GM11168 (cell line): ENCODE data around the gene HAPLN1.

Source experiments
- in situ Hi-C: fragments of 300-500 bp; cut with MboI; formaldehyde crosslinking; loops from one replicate; pipeline ENCODE4 v1.12.0; 2022; ENCODE audit warnings: low sequenced_read_pairs; ENCODE audit not compliant: unreplicated experiment

HAPLN1 gene

DNA sequence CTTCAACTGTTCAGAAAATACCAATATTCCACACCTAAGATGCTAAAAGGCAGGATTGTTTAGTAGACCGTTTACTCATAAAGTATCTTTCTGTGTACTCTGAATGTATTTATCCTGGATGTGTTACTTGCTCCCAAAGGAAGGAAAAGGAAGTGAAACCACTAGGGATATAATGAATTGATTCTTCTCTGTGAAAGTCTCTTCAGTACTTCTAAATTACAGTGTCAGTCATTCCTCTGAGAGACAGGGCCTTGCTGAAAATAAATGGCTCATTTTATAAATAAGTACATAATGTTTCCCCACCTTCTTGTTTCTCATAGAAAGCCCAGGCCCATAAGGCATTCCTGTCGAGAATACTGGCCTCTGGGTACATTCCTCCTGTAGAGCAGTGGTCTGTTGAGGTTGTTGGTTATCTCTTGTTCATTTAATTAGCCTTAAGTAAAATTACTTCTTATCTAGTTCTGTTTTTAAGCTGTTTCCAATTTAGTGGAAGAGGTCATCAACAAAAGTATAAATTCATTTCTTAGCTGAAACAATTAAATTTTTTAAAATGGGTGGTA lies 1.6 kb downstream of the HAPLN1 start:
- in situ Hi-C loops: no loop called here

DNA sequence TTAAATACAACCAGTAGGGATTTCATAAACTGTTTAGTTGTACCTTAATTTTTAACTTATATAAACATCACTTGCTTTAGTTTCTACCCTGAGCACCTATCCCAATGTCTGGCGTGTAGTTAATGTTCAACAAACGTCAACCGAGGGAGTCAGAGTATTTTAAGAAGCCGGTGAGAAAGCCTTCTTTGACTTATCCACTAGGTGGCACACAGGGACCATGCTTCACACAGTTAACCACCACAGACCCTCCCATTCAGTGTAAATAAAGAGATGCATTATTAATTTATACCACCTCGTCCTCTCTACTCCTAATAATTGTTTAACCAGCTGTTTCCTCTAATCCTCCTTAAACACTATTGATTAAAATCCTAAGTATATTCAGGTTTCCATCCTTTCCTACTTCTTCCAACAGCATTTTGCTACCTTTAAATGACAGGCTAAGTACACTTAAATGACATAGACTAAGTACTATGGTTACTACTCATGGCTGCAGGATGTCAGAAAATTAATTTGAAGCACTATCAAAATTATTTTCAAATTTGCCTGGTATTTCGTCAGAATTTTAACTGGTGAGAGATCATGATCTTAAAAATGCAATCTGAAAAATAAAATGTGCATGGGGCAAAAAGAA lies 2.3 kb downstream of the HAPLN1 start:
- in situ Hi-C loops: no loop called here

DNA sequence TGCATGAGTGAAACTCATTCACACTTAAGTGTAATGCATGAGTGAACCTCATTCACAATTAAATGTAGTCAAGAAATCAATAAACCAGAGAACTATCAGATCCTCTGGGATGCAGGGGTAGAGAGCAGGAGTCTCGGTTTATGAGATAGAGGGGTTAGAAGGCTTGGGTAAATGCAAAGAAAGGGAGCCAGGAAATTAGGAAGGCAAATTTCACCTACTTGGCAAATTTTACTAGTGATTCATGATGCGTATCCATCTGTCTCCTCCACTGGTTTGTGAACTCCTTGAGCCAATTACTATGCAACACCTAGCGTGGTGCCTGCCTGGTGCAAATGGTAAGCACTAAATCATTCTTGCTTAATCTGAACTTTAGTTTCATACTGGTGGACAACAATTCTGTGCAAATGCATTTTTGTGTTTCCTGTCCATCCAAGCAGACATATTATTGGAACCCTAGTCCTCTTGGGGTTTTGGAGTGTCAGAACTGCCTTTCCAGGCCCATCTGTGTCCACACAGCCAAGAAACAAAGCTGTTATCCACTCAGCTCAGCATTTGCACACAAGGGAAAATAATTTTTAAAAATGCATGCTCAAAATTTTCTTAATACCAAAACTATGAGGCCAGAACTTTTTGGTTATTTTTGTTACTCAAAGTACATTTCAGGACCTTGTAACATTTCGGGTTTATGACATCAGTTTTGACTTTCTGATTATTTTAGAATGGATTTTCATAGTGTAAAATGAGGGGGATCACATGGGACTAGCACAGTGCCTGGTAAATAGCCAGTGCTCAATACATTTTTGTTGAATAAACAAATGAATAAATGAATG lies 5.2 kb downstream of the HAPLN1 start:
- in situ Hi-C loops: no loop called here

DNA sequence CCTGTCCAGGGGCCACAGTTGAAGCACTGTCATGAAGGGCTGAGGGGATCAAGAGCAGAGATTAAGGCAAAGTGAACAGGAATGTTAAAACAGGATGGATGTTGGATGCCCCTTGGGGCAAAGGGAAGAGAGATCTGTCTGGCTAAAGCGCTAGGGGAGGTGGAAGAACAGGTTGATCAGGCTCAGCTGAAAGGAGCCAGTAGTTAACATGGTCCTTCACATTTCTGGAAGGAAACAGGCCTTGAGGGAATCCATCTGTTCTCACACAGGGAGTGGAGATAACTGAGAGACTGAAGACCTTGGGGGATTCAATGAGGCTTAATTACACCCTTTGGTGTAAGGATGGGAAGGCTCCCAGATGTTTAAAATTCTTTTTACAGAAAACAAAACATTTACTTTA lies 5.8 kb downstream of the HAPLN1 start:
- in situ Hi-C loops: no loop called here

DNA sequence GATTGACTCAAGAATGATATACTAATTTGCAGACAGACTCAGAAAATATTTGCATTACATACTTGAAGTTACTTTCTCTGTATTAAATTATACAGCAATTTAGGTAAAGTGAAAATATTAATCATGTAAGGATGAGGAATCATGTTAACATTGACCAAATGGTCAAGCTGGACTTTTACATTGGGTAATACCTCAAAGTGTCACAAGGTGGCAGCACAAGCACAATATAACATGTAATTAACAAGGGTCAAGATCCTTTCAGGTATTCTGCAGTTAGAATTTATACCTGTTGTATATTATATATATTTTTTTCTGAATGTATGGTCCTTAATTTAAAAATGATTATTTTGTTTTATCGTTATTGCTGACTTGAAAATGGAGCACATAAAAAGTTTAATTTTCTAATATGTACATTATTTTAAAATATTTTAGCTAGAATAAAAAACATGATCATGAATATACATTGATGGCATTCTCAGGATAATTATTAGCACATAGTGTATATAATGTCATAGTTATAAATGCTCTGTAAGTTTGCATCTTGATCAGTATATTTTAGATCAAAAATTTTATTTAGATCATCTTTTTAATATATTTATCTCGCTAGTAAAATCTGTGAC lies 8.6 kb downstream of the HAPLN1 start:
- in situ Hi-C loops: no loop called here

DNA sequence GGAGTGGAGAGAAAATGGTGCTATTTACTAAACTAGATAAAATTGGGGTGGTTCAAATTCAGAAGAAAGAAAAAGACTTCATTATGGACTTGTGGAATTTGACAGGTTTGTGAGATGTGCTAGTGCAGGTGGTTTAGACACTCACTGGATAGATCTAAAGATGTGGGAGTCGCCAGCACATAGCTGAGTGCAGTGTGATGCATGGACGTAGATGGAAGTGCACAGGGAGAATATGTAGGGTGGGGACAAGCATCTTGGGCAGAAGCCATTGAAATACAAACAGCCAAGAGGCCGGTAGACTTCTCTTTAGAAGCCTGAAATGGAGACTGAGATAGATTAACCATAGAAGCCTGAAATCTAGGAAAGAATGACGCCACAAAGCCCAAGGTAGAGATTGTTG lies 10.7 kb downstream of the HAPLN1 start:
- in situ Hi-C loops: no loop called here

DNA sequence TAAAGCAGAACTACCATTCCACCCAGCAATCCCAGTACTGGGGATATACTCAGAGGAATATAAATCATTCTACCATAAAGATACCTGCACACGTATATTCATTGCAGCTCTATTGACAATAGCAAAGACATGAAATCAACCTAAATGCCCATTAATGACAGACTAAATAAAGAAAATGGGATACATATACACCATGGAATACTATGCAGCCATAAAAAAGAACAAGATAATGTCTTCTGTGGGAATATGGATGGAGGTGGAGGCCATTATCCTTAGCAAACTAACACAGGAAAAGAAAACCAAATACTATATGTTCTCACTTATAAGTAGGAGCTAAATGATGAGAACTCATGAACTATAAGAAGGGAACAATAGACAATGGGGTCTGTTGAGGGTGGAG lies 12.5 kb downstream of the HAPLN1 start:
- in situ Hi-C loops: no loop called here

DNA sequence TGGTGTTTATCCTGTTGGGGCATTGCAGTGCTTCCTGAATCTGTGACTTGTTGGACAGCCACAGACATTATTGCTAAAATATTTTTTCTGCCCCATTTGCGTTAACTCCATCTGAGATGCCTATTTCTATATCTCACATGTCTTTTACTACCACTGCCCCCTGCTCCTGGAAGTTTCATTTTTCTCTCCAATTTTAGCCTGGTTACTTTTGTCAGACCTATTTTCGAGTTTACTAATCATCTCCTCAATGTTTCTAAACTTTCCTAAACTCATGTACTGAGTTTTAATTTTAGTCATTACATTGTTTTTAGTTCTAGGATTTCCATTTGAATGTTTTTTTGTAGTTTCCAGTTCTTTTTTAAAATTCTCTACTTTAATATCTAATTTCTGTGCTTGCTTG lies 17.6 kb downstream of the HAPLN1 start:
- in situ Hi-C loops: no loop called here

DNA sequence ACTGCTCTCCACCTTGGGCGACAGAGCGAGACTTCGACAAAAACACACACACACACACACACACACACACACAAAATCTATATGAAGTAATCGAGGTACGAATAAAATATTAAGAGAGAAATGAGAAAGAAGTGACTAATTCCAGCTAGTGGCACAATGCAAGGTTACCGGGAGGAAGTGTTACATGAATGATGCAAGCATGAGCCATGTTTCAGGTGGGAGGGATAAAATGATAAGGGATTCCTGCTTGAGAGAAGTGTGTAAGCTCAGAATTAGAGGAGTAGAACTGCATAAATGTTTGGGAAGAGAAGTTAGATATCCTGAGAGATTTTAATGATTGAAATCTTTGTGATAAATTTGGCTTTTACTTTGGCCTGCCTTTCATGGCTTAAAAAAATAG lies 18.8 kb downstream of the HAPLN1 start:
- in situ Hi-C loops: no loop called here

DNA sequence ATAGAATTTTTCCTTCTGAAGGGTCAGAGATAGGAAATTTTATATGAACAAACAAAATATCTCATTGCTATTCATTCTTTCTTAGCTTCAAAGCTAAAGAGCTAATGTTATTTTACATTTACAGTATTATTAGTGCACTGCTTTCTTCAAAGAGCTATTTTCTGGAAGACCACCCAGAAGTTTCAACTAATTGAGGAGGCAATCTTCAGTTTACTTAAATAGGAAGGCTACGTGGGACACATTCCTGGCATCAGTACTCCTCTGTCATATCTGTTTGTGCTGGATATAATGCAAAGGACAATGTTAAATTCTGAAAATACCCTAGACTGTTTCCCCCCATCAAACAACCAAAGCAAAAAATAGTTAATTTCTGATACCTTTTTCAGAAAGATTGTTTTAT lies 30.8 kb downstream of the HAPLN1 start:
- in situ Hi-C loops: no loop called here

DNA sequence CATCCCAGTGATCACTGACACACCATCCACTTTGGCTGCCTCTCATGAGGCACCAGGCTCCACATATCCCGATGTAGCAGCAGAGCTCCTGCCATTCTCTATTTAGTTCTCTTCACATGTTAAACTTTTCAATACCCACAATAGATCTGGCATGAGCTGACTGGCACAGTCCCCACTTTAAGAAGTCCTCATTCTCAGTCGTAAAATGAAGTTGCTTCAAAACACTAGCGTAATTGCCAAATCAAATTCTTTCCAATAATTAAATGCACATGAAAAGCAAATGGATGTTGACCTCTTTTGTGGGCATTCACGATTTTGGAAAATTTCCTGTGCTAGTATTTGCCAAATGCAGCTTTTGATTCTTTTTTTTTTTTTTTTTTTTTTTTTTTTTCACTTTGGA lies 32.4 kb downstream of the HAPLN1 start:
- in situ Hi-C loops: no loop called here

DNA sequence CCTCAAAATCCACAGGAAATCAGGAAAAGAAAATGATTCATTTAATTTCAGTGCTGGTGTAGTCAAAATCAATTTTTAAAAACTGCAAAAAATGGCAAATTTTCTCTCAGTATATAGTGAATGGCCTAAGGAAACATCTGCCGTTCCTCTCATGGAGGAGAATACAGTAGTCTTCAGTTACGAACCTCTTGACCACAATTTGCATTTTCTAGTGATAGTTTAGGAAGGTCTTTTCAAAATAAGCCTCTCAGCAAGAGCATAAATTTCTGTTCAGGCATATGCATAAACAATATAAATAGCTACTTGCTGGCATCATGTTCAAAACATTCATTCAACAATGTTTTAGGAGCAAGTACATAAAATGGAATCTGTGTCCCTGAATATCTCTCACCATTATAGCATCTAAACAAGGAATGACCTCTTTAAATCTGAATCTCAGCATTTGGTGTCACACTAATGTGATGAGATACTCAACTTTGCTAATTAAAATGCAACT lies 33.5 kb downstream of the HAPLN1 start:
- in situ Hi-C loops: no loop called here

DNA sequence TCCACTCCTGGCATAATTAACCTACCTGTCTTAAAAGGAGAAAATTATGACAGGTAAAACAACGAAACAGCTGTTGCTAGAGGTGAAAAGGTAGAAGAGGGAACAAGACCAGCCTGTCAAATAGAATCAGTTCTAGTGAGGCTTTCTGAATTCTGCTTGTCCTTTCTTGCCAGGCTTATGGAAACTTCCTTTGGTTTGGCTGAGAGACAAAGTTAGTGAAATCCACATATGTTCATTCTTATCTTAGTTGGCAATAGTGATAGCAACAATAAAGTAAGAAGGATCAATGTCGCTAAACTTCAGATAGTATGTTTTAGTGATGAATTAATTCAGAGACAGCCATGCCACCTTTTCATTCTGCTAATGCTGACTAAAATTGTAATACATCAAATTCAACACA lies 34.4 kb downstream of the HAPLN1 start:
- in situ Hi-C loops: no loop called here

DNA sequence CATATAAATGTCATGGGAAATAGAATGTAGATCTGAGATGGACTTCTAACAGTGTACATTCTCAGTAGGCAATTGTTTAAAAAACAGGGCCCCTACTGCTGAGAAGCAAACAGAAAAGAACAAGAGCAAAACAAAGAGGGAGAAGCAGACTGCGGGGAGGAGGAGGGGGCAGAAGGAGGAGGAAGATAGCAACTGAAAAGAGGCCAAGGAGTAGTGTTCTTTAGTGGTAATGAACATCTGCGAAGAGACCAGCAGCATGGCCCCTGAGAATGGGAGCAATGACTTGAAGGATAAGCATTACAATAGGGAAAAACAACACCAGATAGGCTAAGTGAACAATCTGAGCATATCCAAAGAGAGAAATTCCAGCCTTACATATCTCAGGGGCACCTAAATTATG lies 36.8 kb downstream of the HAPLN1 start:
- in situ Hi-C loops: no loop called here

DNA sequence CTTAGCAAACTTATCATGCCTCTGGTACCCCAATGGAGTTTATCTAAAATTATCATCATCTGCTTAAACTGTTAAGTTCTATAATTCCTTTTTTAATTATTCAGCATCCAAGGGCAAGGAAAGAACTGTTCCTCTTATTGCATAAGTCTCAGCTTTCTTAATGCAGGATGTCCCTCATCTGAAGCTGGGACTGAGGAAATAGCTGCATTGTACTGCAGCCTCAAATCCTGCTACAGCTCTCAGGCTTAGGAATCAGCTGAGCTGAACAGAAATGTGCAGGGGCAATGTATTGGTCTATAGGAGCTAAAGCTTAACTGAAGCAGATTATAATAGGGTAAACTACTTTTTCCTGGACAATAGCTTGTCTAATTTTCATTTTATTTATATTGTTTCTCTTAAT lies 48.0 kb downstream of the HAPLN1 start:
- in situ Hi-C loops: no loop called here

DNA sequence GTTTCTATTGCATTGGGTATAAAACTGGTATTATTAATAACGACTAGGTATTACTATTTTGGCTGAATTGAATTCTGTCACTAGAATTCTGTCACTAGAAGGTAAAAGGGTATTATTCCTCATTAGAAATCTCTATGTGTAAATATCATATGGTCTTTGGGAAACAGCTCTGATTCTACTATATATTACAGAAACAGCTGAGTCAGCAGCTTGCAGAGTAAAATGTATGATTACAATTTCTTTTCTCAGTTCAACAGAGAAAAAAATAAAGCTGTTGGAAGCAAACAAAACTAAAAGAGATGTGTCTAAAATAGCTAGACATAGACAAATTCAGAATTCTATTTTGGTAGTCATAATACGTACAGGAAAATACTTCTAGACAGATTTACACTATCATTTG lies 48.5 kb downstream of the HAPLN1 start:
- in situ Hi-C loops: no loop called here

DNA sequence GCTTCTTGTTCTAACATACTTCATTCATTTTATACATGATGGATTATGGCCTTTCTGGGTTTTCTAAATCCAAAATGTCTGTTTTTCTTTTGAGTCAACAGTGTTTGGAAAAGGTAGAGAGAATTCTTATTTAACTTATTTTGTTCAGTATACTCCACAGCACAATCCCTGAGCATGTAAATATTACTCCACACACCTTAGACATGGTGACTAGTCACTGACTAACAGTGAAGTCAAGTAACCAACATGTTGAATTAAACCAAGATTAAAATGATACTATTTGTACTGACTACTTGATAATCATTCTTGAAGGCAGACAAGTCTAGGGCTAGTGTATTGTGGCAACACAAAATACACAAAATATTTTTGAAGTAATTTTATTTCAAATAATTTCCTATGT lies 55.0 kb downstream of the HAPLN1 start:
- in situ Hi-C loops: no loop called here

DNA sequence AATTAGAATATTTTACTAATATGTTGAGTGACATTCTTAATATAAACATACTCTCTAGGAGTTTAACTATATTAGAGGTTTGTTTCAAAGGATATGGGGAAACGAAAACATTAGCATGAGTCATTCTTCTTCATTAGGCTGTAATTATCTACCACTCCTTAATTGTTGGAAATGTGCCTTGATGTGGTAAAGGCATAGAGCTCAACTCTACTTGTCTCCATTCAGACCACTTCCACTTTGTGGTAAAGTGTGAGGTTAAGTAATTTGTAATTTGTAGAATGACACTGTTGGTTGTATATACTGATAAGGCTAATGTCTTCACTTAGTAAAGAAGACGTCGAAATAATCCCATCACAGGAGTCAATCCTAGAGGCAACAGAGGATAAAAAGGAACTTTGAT lies 58.1 kb downstream of the HAPLN1 start:
- in situ Hi-C loops: no loop called here

DNA sequence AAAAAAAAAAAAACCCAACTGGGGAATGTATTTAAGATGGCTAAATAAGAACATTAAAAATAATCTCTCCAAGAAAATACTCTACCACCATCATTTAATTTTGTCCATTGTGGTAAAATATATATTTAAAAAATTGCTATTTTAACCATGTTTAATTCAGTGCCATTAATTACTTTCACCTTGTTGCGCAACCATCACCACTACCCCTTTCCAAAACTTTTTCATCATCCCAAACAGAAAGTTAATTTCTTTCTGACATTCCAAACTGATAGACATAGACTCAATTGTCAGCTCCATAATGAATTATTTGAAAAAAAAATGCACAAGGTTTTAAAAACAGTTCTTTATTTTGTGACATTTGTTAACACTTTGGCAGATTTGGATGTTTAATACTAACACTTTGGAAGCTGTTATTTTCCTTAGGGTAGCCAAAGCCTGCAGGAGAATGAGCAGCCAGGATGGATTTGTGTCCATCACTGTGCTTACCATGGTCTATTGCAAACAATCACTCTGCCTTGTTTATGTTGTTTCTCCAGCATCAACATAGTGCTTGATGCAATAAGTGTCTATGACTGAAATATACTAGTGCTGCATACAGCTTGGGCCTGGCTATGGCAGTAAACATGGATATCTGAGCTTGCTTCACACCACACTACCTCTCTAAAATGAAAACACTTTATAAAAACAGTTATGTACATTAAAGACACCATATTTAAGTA lies 62.7 kb downstream of the HAPLN1 start:
- in situ Hi-C loops: no loop called here

DNA sequence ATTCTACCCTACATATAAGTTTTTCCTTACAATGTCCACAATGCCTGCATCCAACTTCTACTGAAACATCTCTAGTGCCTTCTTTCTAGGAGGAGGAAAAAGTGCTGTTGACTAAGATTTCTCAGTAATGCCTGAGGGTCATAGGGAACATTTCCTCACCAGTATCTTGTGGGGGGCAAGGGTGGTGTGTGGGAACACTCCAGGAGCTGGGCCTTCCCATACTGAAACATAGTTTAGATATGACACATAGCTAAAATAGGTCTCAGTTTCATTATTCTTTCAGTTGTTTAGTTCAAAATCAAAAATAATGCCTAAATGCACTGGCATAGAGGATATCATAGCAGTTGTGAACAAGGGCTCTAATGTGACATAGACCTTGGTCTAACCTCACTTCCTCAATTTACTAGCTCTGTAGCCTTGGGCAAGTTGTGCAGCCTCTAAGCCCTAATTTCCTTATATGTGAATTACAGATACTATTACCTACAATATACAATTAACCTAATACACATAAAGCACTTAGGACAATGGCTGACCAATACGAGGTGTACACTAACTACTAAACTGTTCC lies 66.1 kb downstream of the HAPLN1 start:
- in situ Hi-C loops: no loop called here
